ENCODE results near the gene CALD1.

CALD1 gene

DNA sequence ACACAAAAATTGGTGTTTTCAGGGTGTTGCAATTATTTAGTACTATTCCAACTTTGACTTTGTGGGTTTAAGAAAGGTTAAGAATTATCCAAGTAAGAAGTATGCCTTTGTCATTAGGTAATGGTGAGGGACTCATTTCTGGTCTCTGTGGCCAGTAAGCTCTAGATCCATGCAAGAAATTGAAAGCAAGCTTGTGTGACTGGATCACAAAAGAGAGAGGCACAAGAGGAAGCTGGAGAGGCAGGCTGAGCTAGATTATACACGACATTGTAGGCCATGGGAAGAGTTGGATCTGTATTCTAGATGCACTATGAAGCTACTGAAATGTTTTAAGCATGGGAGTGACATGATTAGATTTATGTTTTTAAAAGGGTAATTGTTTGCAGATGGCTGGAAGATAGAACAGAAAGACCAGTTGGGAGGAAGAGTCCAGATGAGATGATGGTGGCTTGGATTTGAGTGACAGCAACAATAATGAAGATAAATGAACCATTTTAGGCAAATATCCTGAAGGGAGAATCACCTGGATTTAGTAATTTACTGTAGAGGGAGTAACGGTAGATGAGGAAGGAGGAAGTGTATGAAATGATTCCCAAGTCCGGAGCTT is 50.0 kb downstream of the CALD1 start:
- DNase-seq, result no peak

DNA sequence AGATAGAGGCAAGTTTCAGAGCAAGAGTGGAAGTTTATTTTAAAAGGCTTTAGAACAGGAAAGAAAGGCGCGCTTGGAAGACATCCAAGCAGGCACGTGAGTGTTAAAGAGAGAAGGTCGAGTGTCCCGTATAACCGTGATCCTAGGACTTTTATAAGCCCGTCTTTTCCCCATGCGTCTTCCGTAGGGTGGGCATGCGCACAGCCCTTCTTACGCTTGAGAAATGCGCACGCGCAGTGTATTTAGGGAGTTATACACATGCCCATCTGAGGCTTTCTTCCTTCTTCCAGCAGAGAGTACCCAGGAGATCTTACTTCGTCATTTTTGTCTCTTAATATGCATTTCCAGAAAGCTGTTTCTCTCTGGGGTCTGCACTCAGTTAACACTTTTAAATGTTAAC is 52.4 kb downstream of the CALD1 start:
- DNase-seq, result no peak

DNA sequence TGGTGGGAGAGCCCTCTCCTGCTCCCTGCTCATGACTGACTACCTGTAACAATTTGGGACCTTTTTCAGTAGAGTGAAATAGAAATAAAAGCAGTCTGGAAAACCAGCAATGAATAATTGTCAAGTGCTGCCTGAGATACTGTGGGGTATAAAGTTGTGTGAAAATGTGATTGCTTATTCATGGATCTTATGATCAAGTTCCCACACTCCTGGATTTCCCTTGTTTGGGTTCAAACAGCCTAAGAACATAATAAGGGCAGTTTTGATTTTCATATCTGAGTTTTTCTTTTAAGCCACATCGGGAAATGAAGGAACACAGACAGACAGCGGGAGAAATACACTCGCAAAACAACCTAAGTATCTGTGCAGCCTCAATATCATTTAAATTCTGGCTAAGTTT is 52.9 kb downstream of the CALD1 start:
- no peak for DNase-seq

DNA sequence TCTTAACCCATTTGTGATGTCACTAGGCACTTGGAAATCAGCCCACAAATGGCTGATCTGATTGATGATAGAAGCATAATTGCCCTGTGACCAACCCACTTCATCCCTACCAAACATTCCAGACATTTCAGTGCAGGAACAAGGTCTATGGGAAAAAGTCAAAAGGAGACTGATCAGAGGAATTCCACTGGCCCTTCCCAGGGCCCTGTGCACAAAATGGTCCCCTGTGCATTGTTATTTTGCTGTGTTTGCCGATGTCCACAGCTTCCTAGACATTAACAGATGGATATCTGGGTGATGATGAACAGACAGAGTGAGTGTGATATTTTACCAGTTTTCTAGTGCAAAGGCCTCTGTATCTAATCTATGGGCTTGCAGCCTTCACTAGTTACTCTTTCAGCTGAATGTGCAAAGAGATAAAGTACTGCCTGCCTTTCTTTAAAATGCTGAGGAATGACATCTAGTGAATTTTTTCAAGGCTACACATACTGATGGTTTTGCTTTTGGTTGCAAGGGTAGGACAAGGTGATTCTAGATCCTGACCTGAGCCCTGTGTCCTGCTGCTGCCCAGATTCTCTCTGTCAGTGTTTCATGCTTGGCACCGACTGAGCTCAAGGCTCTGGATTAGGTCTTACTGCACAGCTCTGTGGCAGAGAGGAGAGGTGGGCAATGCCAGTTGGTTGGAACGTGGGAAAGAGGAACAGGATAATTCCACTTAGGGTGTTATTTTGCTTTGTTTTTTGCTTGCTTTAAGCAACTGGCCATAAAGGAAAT is 55.4 kb downstream of the CALD1 start:
- no peak for DNase-seq

DNA sequence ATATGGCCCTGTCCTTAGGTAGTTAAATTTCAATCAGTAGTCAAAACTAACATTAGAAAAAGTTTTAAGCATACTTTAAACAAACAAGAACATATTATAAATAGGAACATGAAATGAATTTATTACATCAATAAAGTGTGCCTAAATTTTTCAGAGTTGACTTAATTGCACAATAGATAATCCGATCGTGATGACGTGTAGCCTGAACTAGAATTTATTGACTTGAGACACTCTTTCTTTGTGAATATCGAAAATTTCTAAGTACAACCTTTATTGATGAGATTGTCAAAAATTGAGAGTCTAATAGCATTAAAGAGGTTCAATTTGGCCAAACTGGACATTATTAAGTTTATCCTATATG is 56.0 kb downstream of the CALD1 start:
- DNase-seq, result no peak

DNA sequence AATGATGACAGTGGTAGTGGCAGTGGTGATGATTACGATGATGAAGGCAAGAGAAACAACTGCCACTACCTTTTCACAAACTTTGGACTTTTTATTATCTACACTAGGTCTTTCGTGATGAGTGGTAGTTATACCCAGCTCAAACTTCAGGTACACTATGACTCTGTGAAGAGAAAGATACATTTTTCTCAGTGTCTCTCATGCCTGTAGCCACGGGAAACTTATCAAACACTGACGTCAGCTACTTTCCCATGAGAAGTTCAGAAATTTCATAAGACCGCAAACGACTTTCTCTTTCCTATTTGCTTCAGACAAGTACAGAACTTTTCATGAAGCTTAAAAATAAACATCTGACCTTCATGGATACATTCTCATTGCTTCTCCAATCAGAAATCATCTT is 57.0 kb downstream of the CALD1 start:
- no peak for DNase-seq

DNA sequence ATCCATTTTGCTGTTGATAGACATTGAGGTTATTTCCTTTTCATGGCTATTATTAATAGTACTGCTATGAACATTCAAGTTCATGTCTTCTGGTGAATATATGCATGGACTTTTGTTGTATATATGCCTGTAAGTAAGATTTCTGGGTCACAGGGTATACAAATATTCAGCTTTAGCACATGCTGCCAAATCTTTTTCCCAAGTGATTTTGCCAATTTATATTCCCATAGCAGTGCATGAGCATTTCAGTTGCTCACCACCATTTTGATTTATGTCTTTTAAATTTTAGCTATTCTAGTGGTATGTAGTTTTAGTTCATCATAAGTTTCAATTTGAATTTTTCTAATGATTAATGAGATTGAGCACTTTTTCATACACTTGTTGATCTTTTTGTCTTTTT is 59.9 kb downstream of the CALD1 start:
- DNase-seq, result no peak

DNA sequence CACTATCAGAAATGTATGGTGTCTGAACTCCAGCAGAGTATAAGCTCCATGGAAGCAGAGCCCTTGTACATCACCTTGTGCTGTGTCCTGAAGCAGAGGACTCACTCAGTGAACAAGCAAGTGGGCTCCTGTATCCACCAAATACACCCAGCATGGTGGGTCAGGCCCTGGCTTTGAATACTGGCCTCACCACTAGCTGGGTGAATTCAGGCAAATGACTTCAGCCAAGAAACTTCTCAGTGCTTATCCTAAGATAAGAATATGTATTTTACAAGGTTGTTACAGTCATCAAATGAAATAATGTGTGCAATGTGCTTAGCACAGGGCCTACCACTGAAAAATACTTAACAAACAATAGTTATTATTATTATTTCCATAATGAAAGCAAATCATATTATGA is 62.6 kb downstream of the CALD1 start:
- DNase-seq, result no peak

DNA sequence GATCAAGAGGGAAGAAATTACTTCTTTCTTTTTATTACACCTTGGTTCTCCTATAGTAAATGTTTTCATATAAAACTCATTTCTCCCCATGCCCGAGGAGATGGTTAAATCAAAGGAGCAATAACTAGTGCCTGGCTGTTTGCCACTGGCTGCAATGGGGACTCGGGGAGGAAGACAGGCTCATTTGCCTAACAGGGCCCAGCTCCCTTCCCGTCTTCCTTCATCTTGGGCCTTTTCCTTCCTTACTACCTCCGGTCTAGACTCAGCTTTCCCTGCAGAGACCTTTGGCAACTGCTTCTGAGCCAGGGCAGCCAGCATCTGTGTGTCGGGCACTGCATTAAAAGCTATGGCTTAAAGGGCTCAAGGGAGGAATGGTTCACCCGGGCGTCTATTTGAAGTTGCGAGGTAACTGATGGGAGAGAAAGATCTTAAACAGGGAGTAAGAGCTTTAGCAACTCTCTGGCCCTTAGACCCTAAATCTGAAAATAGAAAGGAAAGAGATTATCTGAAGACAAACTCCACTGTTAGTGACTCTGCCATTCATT is 63.5 kb downstream of the CALD1 start:
- no peak for DNase-seq

DNA sequence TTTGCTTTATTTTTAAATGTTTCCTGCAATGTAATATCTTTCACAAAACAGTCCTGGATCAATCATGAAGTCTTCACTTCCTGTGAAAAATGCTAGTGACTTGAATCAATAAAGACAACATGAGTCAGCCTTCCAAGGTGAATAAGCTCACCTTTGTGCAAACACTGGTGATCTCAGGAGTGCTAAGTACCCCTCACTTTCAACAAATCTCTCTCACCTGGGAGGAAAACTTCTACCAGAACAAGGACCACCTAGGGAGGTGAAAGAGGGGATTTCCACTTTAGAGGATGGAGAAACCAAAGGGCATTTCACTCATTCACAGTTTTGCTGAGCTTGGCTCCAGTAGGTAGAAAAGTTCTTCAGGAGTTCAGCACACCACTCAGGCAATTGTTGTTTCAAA is 64.8 kb downstream of the CALD1 start:
- DNase-seq, result no peak

DNA sequence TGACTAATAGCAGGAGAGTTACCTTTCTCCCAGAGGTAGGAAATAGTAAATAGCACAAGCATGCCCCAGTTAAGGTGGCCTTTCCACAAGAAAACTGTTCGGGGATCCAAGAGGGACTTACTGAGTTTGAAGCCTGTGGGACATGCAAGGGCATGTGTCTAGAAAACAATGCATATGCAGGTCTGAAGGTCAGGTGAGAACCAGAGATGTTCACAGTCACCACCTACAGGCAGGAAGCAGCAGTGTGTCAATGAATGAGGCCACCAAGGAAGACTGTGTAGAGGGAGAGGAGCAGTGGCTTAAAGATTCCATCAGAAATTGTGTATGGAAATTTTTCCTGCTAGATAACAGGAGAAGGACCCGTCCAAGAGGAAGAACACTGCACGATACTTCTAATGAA is 66.0 kb downstream of the CALD1 start:
- DNase-seq, result no peak

DNA sequence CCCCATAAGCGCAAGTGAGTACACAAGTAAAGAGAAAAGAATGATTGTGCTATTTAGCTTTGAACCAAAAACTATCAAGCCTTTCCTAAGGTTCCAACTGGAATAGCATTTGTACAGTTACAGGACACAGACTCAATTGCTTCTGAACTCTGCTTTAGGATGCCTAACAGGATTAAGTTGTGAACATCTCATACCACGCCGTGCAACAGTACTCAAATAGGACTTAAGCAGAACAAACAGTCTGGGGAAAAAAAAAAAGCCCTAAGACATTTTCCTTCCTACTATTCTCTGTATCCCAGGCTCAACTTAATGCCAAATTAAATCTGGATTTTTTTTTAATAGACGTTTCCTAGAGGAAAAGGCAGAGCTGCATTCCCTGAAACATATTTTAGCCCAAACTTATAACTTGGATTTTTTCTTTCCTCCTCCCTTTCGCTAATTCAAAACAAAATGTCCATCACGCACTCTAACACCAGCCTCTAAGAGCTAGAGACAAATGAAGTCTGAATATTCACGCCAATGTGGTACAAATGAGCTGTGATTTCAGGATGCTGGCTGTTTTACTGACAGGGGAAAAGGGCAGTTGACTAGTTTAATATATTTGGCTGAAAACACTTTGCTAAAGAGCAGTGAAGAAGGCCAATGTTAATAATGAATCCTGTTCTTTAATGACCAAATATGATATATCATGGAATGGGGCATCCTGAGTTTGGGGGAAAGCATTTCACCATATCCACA is 68.6 kb downstream of the CALD1 start:
- no peak for DNase-seq

DNA sequence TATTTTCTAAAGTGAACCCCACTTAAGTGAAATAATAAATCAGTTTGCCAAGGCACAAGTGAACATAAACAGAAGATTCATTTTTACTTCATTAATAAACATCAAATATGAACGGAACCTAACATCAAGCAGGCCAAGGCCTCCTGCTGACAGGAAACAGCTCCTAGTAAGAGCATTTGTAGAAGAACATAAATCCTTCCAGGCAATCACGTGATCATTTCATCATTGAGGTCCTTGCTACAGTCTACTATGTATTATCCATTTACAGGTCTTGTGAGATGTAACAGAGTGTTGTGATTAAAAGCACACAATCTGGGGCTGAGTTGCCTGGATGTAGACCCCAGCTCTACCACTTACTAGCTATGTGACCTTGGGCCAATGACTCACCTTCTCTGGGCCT is 70.6 kb downstream of the CALD1 start:
- no peak for DNase-seq

DNA sequence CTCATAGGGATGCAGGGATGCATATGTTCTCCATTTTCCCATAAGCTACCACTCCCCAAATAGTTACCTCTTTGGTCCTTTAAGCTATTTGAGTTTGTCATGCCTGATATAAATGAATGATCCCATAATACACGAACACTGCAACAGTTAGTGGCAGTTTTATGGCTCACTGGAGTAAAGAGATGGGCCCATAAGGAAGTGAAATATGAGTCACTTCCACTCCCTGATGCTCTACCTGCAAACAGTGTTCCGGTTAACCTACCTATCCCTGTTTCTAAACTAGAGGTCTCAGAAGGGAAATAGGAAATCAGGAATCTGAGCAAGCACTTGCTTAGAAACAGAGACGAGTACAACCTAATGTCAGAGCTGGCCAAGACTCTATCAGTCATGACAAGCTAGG is 71.7 kb downstream of the CALD1 start:
- DNase-seq, result no peak

DNA sequence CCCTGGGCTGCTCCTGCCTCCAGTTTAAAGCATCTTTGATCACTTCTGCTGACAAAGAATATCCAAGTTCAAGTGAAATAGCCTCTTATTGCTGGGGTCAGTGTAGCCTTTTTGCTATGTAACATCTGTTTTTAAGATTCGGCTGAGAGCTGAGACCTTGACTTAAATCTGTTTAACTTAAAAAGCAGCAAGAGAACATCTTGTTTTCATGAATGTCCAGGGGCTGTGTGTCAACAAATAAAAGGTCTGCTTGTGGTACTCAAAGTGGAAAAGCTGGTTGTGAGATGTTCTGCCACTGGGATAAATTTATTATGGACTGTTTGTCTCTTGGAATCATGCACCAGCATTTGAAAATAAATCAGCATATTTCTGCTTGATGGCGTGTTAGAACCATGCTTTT is 73.2 kb downstream of the CALD1 start:
- no peak for DNase-seq

DNA sequence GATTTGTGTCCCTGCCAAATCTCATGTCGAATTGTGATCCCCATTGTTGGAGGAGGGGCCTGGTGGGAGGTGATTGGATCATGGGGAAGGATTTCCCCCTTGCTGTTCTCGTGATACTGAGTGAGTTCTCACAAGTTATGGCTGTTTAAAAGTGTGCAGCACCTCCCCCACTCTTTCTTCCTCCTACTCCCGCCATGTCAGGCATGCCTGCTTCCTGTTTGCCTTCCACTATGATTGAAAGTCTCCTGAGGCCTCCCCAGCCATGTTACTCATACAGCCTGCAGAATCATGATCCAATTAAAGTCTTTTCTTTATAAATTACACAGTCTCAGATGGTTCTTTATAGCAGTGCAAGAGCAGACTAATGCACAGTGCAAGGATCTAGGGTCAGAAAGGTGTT is 75.4 kb downstream of the CALD1 start:
- DNase-seq, result no peak

DNA sequence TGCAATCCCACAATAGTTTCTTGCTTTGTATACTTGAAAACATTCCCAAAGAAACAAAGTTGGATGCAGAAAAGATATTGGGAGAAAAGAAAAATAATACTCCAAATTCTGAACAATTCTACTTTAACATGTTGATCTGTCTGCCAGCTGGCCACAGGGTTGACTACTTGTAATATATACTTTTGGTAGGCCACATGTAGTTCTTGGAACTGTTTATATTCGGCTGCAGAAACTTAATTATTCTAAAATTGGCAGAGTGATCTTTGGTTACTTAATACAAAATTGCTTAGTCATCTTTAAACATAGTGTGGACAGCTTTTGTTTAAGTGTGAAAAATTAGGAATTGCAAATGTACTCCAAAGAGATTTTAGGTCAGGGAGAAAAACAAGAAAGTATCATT is 76.0 kb downstream of the CALD1 start:
- no peak for DNase-seq

DNA sequence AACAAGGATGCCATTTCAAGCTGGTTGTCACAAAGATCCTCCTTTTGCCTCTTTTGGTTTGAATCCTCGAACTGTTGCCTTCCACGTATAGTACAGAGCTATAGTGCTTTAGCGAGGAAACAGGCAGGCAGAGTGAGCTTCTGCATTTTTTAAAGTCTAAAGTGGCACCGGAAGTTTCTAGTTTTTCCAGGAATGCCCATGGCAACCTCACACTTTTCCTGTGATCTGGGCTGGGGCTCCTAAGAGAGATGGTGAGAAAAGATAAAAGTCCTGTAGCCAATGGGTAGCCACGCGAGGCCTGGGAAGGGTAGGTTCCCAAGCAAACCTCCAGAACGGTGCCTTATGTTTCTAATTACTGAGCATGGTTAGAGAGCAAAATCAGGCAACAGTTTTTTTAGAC is 76.7 kb downstream of the CALD1 start:
- no peak for DNase-seq

DNA sequence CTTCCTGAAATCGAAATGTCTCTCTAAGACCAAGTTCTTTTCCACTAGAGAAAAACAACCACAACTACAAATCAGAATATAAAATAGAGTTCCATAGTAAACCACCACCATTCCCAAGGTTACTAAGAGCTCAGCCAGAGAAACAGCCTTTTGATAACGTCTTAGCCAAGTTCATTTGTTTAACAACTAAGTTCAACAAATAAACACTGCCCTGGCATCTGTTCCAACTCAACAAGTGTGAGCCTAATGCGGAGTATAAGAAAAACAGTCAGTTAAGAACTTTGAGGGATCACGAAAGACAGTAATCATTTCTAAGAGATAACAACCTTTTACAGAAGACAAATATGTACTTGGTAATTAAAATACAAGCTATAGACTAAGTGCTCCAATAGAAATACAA is 77.3 kb downstream of the CALD1 start:
- no peak for DNase-seq

DNA sequence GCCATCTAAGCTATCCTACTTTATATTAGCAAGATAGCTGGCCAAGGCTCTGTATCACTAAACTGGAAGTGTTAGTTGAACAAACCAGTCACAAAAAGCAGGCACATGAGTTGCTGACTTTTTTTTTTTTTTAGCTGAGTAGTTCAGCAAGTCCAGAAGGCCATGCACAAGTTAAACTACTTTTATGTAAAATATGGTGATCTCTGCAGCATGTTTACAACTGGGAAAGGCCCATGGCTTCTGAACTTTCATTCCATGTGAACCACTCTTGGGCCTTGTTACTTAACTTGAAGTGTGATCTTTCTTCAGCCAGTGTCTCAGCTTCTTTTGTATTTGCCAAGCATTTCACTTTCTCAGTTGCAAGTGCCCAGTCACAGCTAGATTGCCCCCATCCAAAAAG is 78.5 kb downstream of the CALD1 start:
- no peak for DNase-seq

DNA sequence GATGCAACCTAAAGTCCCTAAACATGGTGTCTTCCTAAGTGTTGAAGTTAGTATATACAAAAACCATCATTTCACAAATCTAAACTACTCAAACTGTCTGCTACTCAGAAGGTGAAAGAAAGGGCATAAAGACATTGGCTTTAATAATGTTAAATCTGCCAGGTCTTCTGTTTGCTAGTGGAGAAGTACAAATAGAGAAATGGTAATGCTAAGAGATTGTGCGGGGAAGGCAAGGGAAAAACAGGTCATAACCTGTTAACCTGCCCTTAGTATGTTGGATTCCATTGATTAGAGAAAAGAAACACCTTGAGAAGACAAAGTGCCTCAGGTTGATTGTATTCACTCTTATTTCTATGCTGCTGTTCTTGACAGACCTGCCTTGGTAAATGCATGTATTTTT is 80.3 kb downstream of the CALD1 start:
- no peak for DNase-seq

DNA sequence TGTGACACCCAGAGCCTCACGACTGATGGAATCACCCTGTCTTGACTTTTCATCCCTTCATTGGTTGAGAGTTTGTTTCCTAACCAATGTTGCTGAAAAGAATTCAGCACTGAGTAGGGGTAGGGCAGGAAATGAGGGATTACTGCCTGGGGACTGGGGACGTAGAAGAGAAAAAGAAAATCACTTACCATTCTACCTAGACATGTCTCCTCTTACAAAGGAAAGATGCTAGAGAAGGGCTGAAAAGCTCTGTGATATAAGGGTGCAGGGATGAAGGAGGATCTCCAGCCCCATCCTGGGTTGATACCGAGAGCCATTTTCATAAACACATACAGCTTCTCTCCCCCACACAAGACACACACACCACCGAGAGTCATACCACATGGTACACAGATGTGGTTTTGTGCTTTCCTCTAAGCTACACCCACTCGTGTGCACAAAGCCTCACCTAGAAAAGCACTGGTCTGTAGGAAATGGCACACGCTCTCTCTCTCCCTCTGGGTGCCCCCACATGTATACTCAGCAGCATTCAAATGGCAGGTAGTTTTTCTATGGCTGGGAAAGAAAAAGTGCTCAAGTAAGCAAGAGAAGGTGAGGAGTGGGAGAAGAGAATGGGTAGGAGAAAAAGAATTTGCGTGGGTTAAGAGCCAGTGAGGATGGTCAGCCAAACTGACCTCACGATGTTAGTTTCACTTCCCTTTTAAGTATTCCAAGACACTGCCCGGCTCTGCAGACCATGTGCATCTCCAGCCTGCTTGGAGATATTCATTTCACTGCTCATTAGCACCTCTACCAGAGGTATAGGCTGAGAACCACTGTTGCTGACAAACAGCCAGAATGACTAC is 85.8 kb downstream of the CALD1 start:
- no peak for DNase-seq

DNA sequence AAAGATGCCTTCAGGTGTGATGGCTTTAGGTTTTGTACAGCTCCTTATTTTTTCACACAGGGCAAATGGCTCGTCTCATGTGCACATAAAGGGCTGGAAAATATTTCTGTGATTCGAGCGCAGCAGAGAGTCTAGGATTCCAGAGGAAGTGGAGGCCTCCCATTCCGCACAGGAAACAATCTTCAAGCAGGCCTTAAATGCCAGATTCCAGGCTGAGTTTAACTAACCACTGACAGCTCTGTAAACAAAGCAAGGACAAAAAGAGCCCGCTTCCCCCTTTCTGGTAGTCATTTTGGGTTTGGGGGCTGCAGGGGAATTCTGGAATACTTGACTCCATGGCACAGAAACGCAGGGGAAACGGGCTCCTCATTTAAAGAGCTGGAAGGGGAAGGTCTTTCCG is 87.2 kb downstream of the CALD1 start:
- no peak for DNase-seq

Measured in activated CD8-positive, alpha-beta memory T cell treated with anti-CD3 and anti-CD28 coated beads for 24 hours (primary cell).